Measurements from ENCODE around the gene FLRT2.

FLRT2 gene

GRCh38 chr14:85531141-85531586, 1.2 kb downstream of the FLRT2 start:
- no peak for DNase-seq (ENCODE audit: low spot score)

GRCh38 chr14:85531587-85532373, 1.8 kb downstream of the FLRT2 start:
- DNase-seq (ENCODE audit: low spot score): no peak

GRCh38 chr14:85532374-85533022, 2.6 kb downstream of the FLRT2 start:
- DNase-seq (ENCODE audit: low spot score): no peak

- no peak for DNase-seq (ENCODE audit: low spot score)
Measured at GRCh38 chr14:85533023-85533860, 3.3 kb downstream of the FLRT2 start.

- no peak for DNase-seq (ENCODE audit: low spot score)
Measured at GRCh38 chr14:85533861-85534291, 3.9 kb downstream of the FLRT2 start.

- no peak for DNase-seq (ENCODE audit: low spot score)
Measured at GRCh38 chr14:85534458-85535293, 4.7 kb downstream of the FLRT2 start.

GRCh38 chr14:85535321-85535720, 5.4 kb downstream of the FLRT2 start:
- DNase-seq (ENCODE audit: low spot score): no peak

GRCh38 chr14:85535991-85536832, 6.3 kb downstream of the FLRT2 start:
- no peak for DNase-seq (ENCODE audit: low spot score)

- no peak for DNase-seq (ENCODE audit: low spot score)
Measured at GRCh38 chr14:85536833-85537190, 6.9 kb downstream of the FLRT2 start.

GRCh38 chr14:85537526-85537925, 7.6 kb downstream of the FLRT2 start:
- no peak for DNase-seq (ENCODE audit: low spot score)

GRCh38 chr14:85538636-85539035, 8.7 kb downstream of the FLRT2 start:
- DNase-seq (ENCODE audit: low spot score): no peak

- no peak for DNase-seq (ENCODE audit: low spot score)
Measured at GRCh38 chr14:85539510-85539909, 9.6 kb downstream of the FLRT2 start.

- no peak for DNase-seq (ENCODE audit: low spot score)
Measured at GRCh38 chr14:85542623-85543022, 12.7 kb downstream of the FLRT2 start.

GRCh38 chr14:85545738-85546137, 15.8 kb downstream of the FLRT2 start:
- no peak for DNase-seq (ENCODE audit: low spot score)

- no peak for DNase-seq (ENCODE audit: low spot score)
Measured at GRCh38 chr14:85546390-85546789, 16.4 kb downstream of the FLRT2 start.

- DNase-seq (ENCODE audit: low spot score): no peak
Measured at GRCh38 chr14:85549697-85550096, 19.8 kb downstream of the FLRT2 start.

- DNase-seq (ENCODE audit: low spot score): no peak
Measured at GRCh38 chr14:85554106-85554505, 24.2 kb downstream of the FLRT2 start.

GRCh38 chr14:85556267-85556666, 26.3 kb downstream of the FLRT2 start:
- DNase-seq (ENCODE audit: low spot score): no peak

GRCh38 chr14:85558505-85558904, 28.6 kb downstream of the FLRT2 start:
- DNase-seq (ENCODE audit: low spot score): no peak

- DNase-seq (ENCODE audit: low spot score): no peak
Measured at GRCh38 chr14:85562630-85563029, 32.7 kb downstream of the FLRT2 start.
